Kidney (tissue), 14 donors: ENCODE data around the gene SF3A1. TPM values are rescaled to one million over a fixed set of nuclear protein-coding genes. Genes with fewer than 3 reads are reported as not detected.
A peak's percentile ranks its signal among the peaks of the same experiment; 100 is the strongest.

Experiments used
- DNase-seq, 5 donors: peaks; one replicate each; pipeline ENCODE4 v3.0.0-alpha.2; 2013 to 2020
- FAIRE-seq: peaks from 2 replicates; lab custom pipeline; 2012; peaks lifted over from hg19 to GRCh38; lab: Jason Lieb, UNC
- H3K27ac ChIP-seq, 2 donors: one replicate each; pipeline ENCODE4 v1.7.0; 2013; ENCODE audit warnings: low read depth in 2 of 2, low read length in 2 of 2, inconsistent platforms in 1 of 2
- H3K27me3 ChIP-seq: one replicate; pipeline ENCODE4 v1.7.1; 2013; ENCODE audit warnings: low read length, inconsistent platforms; ENCODE audit not compliant: control insufficient read depth, insufficient read depth
- H3K36me3 ChIP-seq, 3 donors: one replicate each; pipeline versions ENCODE4 v1.7.0 to v1.7.1; 2013; ENCODE audit warnings: low read length in 3 of 3, control low read depth in 1 of 3, inconsistent platforms in 1 of 3; ENCODE audit not compliant: insufficient read depth in 3 of 3, control insufficient read depth in 2 of 3
- H3K4me1 ChIP-seq, 3 donors: one replicate each; pipeline versions ENCODE4 v1.7.0 to v1.7.1; 2013; ENCODE audit warnings: low read length in 3 of 3, inconsistent platforms in 1 of 3, low read depth in 1 of 3; ENCODE audit not compliant: control insufficient read depth in 2 of 3, insufficient read depth in 2 of 3
- H3K4me3 ChIP-seq, 3 donors: one replicate each; pipeline versions ENCODE4 v1.7.0 to v1.8.1; 2013; ENCODE audit warnings: low read length in 3 of 3, control low read depth in 1 of 3, inconsistent platforms in 1 of 3
- H3K9ac ChIP-seq, 3 donors: one replicate each; pipeline versions ENCODE4 v1.7.0 to v1.7.1; 2013; ENCODE audit warnings: low read length in 3 of 3, control low read depth in 1 of 3, inconsistent platforms in 1 of 3
- H3K9me3 ChIP-seq, 3 donors: one replicate each; pipeline versions ENCODE4 v1.7.0 to v1.7.1; 2013; ENCODE audit warnings: low read length in 3 of 3, control low read depth in 1 of 3, inconsistent platforms in 1 of 3; ENCODE audit not compliant: control insufficient read depth in 2 of 3, insufficient read depth in 1 of 3
- intact Hi-C: fragments of 100-400 bp; cut with DNase I; formaldehyde crosslinking; loops from one replicate; pipeline ENCODE4 v1.11.1; 2022
- polyA plus RNA-seq: library from polyadenylated mRNA; stranded (reverse); fragments of 350-450 nt; fragmentation: Illumina TruSeq; extraction: RNeasy Lipid Tissue Mini Kit (QIAGEN cat#74804); gene quantifications from one replicate; pipeline ENCODE4 v1.2.3, GENCODE V29; 2014; ENCODE audit warnings: low read depth, low replicate concordance; ENCODE audit not compliant: insufficient read depth
- total RNA-seq: library from RNA; stranded (reverse); fragmentation: NEBNext Ultra II Directional; extraction: Animal tissue kit (Norgen Biotek cat#: 25700); gene quantifications from one replicate; pipeline ENCODE4 v1.2.1, GENCODE V29; 2021
- TF ChIP-seq, protein P1 (sequence below): IDR thresholded peaks from 3 replicates; pipeline ENCODE4 v1.5.1; 2012; ENCODE audit warnings: mild to moderate bottlenecking, moderate library complexity, borderline replicate concordance; ENCODE audit not compliant: insufficient read depth; ENCODE audit errors: extremely low read depth
- donor health status: control.
- donor health status: control.
- donor health status: control.
- donor health status: control.
- donor health status: control.
- donor health status: DM: yes; HTN: yes; CAD: no.
- donor health status: Normal renal cell carcinoma (clear cell type).

The SF3A1 gene
- total and polyA plus RNA-seq, 2 donors from 2014 or later, result 23.7 to 179 TPM

DNA sequence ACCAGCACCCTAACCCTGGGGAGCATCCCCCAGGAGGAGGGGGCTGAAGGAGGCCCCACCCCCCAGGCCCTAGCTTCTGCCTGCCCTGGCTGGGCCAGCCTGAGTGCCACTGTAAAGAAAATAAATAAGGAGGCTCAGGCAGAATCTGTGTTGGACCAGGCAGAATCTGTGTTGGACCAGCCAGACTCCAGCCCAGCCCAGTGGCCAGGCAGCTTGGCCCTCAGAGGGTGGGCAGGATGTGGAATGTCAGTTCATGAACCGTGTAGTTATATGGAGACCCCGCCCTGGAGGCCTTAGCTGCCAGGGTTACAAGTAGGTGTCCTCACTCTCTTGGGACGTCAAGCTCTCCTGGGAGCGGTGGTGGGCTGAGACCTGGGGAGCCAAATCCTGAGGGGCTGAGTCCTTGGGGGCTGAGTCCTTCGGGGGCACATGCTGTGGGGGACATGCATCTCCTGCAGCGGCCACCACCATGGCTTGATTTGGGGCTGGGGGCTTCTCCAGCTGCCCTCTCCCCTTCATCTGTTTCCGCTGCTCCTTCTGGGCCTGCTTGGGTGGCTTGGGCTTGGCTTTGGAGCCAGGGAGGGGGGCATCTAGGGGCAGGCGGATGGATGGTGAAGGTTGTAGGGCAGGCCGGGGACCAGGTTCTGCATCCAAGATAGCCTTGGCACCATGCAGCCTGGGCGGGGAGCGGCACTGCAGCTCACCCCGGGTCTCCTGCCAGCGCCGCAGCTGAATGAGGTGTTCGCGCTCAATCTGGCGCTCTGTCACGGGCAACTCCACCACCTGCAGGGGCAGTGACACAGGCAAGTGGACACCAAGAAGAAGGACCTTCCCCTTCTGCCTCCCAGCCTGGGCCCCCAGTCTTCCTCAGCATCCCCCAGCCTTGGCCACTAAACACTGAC, 64.4 kb downstream of the SF3A1 start:
- Histone ChIP-seq H3K27me3 (no peaks in the 10 kb centered on the region), H3K9me3 (no peaks in the 10 kb centered on the region), H3K36me3 (peaks cover 0 to 44% (median 19%) of the 10 kb centered on the region in 3 donors), H3K4me3 (no peak overlapping the region), H3K27ac (peak overlapping the region; percentile 91 to 93), H3K9ac (peak overlapping the region in 1 of 3 donors; percentile 52), H3K4me1 (peaks cover 0 to 31% (median 25%) of the 10 kb centered on the region in 3 donors)
- DNase-seq (no peak), FAIRE-seq (no peak)
- intact Hi-C loops, result no loop called here
- TF ChIP-seq, protein P1, sequence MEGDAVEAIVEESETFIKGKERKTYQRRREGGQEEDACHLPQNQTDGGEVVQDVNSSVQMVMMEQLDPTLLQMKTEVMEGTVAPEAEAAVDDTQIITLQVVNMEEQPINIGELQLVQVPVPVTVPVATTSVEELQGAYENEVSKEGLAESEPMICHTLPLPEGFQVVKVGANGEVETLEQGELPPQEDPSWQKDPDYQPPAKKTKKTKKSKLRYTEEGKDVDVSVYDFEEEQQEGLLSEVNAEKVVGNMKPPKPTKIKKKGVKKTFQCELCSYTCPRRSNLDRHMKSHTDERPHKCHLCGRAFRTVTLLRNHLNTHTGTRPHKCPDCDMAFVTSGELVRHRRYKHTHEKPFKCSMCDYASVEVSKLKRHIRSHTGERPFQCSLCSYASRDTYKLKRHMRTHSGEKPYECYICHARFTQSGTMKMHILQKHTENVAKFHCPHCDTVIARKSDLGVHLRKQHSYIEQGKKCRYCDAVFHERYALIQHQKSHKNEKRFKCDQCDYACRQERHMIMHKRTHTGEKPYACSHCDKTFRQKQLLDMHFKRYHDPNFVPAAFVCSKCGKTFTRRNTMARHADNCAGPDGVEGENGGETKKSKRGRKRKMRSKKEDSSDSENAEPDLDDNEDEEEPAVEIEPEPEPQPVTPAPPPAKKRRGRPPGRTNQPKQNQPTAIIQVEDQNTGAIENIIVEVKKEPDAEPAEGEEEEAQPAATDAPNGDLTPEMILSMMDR, result no peak

DNA sequence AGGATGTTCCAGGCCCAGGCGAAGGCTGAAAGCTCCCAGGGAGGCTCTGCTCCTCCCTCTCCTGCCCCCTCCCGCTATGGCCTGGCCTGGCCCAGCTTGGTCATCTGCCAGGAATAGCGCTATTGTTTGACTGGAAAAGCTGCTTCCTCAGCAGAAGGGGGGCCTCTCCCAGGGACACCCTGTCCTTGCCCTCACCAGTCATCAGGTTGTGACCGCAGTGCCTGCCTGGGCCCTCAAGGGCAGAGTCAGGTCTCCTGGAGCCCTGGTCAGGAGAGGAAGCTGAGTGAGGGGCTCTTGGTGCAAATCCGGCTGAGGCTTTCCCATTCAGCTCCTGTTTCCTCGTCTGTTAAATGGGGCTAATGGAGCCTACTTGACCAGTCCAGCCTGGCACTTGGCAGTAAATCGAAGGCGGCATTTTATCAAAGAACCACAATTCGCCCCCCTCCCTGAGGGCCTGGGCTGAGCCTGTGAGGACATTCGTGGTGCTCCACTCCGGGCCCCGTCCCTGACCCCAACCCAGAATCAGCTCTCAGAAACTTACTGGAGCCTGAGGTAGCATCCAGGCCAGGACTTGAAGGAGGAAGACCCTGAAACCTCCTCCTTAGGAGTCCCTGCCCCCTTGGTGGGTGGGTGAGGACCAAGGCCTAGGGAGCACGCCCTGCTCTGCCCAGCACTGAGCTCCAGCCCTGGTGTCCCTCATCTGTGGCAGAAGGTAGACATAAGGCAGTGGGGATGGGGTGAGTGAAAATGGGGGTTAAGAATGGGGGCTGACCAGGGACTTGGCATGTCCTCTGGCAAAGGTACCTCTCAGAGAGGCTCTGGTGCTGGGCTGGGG, 65.4 kb downstream of the SF3A1 start:
- TF ChIP-seq, protein P1, result no peak
- Histone ChIP-seq H3K9me3 (no peaks in the 10 kb centered on the region), H3K4me3 (no peak overlapping the region), H3K27me3 (no peaks in the 10 kb centered on the region), H3K27ac (peak overlapping the region; percentile 91 to 93), H3K36me3 (peaks cover 0 to 36% (median 14%) of the 10 kb centered on the region in 3 donors), H3K4me1 (peaks cover 0 to 33% (median 31%) of the 10 kb centered on the region in 3 donors), H3K9ac (peak overlapping the region in 1 of 3 donors; percentile 68)
- DNase-seq (peak; percentile 35 to 96 (median 76)), FAIRE-seq (no peak)
- intact Hi-C loops, result no loop called here

DNA sequence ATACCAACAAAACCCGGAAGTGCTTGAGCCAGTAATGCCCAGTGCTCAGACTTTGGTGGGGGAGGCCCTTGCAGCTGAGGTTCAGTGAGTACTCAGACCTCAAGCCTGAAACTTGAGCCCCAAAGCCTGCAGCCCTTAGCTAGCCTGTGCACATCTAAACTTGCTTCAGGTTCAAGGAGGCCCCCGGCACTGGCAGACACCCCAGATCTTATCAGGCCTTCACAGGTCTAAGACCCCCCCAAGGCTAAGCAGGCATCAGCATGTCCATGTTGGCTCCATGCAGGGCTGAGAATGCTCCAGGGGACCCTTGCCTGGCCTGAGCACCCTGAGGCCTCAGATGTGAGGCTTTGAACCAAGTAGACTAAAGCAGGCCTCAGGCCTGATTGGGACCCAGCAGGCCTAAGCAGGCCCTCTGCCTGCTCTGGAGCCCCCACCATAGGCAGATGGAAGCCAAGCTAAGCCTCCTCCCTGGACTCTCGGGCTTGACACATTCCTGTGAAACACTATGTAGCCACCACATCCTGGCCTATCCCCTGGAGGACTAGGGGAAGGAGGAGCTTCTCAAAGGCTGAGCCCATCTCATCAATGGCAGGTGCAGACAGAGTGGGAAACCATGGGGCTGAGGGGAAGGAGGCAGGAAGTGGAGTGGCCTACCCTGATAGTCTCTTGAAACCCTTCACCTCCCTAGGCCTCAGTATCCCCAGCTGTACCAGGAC, 66.2 kb downstream of the SF3A1 start:
- TF ChIP-seq, protein P1, result no peak
- H3K9me3 ChIP-seq, result no peaks in the 10 kb centered on the region
- peaks cover 0 to 34% (median 14%) of the 10 kb centered on the region in 3 donors for H3K36me3 ChIP-seq
- FAIRE-seq, result no peak
- intact Hi-C loops, result no loop called here
- H3K9ac ChIP-seq, result peak overlapping the region in 2 of 3 donors; percentile 18 to 68
- H3K27ac ChIP-seq, result peak overlapping the region; percentile 91 to 93
- H3K4me3 ChIP-seq, result peak overlapping the region in 1 of 3 donors; percentile 63
- peaks cover 0 to 33% (median 31%) of the 10 kb centered on the region in 3 donors for H3K4me1 ChIP-seq
- H3K27me3 ChIP-seq, result no peaks in the 10 kb centered on the region
- peak in 3 of 5 donors; percentile 38 to 78 (median 50) for DNase-seq
